GM19395 (cell line): ENCODE measurements around the gene CASTOR1.
"Not testable (repeated sequence)": the region's sequence is repeated elsewhere in the genome, so short reads cannot be mapped to it uniquely, and the experiment has no call there.

Experiments
- ATAC-seq: cut with Tn5 transposase; IDR thresholded peaks from one replicate; pipeline ENCODE4 v1.9.1; 2021; ENCODE audit warnings: mild to moderate bottlenecking, moderate library complexity; ENCODE audit not compliant: unreplicated experiment

The CASTOR1 gene

GRCh38 chr22:30289141-30289979 is at the start of gene CASTOR1:
TSS of gene CASTOR1 (minus strand) at chr22:30289505. CDS start at chr22:30289497, 8 bp downstream.
- ATAC-seq = peak; percentile 69

DNA sequence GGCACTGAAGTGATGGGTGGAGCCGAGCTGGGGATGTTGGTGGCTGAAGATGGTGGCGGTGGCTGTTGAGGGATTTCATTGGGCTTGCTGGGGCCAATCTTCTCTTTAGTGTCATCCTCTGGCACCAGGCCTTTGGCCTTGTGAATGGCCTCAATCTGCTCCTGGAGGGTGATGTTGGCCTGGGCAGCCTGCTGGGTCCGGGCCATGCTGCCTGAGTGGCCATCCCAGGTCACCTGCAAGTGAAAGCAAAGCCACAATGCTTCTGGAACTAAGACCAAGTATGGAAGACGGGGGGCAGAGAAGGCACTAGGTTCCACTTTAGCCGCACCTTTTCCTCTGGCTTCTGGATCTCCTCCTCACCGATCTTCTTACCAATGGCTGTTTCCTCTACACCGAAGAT is 49.5 kb upstream of the CASTOR1 start:
- ATAC-seq = no peak

- not testable (repeated sequence) for ATAC-seq
Observed at GRCh38 chr22:30338341-30338740, 49.0 kb upstream of the CASTOR1 start.

DNA sequence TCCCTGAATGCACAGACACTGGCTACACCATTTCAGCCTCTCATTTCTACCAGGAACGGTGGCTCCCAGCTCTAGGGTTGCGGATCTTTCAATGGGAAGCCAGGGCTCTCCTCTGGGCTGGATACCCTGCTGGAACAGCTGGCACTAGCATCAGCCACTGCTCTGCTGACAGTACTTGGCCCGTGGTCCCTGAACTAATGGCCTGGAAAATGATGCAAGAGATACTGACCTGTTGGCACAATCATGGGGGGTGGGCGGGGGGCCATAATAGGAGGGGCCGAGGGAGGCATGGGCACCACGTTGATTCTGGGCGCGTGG is 48.1 kb upstream of the CASTOR1 start:
- no peak for ATAC-seq

- ATAC-seq = no peak
Observed at GRCh38 chr22:30336752-30337460, 47.6 kb upstream of the CASTOR1 start.

DNA sequence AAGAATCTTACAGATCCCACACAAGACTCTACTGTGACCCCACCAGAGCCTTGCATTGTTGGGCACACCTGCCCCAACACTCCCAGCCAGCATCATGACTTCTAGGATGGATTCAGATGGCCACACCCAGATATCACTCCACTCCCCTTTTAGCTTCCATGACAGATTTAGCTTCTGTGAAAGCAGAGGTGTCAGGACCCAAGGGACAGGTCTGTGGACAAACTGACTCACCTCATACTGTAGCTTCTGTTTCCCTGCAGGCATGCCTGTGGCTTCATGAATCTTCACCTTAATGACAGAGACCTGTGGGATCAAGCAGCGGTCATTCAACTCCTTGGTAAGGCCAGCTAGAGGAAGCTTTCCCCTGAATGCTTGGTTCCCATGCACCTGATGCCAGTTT is 45.9 kb upstream of the CASTOR1 start:
- ATAC-seq = no peak

- no peak for ATAC-seq
Observed at GRCh38 chr22:30334646-30335045, 45.3 kb upstream of the CASTOR1 start.

GRCh38 chr22:30333707-30334087 is 44.4 kb upstream of the CASTOR1 start:
- ATAC-seq = no peak

DNA sequence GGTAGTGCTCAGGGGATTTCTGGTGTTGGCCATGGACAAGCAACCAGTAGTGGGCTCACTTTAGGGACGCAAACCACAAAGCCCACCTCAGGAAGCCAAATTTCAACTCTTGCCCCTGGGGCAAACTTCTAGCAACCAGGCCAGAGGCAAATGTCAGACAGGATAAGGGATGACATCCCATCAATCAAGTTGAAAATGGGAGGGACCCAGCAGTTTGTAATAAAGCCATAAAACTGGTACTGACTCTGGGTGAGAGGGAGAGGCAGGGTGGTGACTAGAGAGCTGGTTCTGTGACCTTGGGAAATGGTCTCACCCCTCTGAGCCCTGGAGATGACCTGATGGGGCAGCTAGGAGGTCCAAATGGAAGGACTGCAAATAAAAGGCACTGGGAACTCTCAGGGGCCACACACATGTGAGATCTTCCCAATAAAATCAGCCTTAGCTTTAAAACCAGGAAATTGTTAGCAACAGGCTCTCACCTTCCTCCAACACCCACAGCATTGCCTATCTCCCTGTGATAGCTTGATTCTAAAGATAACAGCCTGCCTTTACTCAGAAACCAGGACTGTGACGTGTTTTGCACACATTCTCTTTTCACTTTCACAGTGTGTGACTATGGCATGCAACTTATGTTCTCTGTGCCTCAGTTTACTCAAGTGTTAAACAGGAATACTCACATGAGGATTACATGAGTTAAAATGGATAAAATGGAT is 43.8 kb upstream of the CASTOR1 start:
- ATAC-seq = no peak

DNA sequence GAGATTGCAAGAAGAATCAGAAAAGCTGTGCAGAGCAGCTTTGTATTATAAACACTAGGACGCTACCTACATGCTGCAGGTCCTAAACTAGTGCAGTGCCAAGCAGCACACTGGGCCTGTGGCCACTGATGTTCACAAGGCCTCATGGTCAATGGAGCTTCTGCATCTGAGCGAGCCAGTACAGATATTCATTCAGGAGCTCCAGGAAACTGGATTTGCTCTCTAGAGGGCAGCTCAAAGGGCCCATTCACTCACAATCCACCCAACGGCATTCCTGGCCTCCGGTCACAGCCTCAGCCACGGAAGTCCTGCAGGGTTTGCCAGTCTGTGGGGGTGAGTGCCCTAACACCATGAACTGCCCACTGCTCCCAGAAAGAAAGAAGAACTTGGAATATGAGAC is 43.2 kb upstream of the CASTOR1 start:
- no peak for ATAC-seq

DNA sequence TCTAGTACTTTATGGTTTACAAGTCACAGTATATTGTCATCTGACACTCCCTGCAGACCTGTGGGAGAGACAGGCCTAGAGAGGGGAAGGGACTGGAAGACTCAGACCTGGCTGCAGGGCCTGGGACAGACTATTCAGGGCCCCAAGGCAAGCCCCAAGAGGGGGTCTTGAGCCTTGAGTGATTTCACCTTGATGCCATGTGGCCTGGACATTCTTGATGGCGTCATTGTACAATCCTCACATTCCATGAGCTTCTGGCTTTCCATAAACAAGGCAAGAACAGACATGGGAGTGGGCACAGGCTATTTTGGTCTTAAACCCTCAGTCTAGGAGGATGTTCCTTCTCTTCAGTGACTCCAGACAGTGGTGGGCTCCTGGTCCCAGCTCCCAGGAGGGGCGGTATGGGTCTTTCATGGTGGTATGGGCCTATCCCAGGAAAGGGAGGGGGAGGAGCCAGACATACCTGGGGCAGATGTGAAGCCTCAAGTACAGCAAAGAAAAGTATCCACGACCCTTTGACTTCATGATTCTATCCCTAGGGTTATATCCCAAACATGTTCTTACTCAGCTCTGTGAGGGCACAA is 39.3 kb upstream of the CASTOR1 start:
- no peak for ATAC-seq

- ATAC-seq = no peak
Observed at GRCh38 chr22:30327864-30328345, 38.6 kb upstream of the CASTOR1 start.

DNA sequence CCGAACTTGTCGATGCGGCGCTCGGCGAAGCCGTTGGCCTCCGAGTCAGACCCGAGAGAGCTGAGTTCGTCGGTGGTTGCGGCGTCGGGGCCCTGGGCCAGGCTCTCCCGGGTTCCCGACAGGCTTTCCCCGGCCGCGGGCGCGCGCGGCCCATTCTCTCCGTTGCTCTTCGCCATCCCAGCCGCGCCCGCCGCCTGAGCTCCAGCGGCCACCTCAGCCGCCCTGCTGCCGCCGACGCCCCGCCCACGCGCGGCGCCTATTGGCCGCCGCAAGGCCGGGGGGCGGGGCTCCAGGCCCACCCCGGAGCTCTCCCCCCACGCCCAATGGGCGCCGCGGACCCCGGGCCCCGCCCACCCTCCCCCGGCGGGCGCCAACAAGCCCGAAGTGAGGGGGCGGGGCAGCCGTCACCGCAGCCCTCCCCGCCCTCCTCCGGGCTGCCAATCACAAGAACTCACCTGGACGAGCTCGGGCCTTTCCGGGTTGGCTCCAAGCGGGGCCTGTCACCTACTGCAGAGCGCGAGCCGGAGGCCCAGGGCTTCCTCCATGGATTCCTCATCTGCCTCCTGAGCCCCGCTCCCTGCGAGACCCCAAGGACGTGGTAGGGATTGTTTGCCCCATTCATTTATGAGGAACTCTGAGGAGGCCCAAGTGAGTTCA is 37.5 kb upstream of the CASTOR1 start, which contains the start of gene TBC1D10A:
TSS of gene TBC1D10A (minus strand) at position 236 of the 657 bp plus-strand sequence. CDS start at position 176, 60 bp downstream.
- peak; percentile 80 for ATAC-seq

GRCh38 chr22:30326255-30326705 is 37.0 kb upstream of the CASTOR1 start:
- ATAC-seq = peak; percentile 35

DNA sequence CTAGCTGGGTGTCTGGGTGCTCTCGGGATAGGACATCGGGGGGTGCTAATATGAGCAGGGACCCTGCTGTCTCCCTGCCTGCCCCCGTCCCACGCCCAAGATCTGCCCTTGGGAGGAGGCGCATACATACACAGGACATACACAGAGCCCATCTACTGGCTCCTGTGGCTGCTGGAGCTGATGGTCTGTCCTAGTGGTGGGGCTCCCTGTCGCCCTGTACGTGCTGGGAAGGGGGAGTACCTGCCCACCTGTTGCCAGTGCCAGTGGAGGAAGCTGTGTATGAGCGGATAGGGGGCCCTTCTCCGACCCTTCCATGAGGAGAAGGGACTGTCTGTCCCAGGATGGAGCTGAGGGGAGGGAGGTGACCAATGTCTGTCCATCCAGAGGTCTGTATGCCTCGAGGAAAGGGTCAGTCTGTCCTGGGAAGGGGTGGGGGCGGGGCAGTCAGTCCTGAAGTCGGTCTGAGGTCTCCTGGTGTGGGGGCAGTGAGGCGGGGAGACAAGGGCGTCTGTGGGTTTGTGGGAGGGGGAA is 36.5 kb upstream of the CASTOR1 start:
- ATAC-seq = no peak

DNA sequence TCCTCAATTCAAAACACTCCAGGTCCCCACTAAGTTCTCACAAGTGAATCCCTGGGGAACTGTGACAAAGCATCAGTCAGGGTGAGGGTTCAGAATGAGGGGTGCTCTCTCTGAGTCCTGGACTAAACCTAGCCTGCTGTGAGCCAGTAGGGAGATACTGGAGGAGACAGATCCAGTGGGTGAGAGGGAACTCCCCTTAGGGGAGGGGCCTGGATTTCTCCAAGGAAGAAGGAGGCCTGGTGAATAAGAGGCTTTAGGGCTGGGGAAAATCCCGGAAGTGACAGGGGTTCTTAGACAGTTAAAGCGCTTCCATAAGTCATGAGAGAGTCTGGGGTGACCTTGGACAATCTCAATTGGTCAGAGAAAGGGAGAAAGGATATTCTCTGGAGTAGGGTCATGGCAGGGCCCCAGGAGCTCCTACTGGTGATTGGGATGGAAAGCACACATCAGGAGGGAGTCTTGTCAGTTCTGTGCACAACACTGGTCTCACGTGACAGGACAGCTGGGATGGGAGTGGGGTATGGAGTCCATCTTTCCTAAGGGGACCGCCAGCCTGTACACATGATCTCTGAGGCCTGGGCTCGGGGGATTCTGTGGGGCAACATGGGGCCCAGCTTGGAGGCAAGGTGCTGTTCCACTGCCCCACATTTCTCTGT is 35.9 kb upstream of the CASTOR1 start:
- no peak for ATAC-seq

- ATAC-seq = no peak
Observed at GRCh38 chr22:30324014-30324730, 34.9 kb upstream of the CASTOR1 start.

DNA sequence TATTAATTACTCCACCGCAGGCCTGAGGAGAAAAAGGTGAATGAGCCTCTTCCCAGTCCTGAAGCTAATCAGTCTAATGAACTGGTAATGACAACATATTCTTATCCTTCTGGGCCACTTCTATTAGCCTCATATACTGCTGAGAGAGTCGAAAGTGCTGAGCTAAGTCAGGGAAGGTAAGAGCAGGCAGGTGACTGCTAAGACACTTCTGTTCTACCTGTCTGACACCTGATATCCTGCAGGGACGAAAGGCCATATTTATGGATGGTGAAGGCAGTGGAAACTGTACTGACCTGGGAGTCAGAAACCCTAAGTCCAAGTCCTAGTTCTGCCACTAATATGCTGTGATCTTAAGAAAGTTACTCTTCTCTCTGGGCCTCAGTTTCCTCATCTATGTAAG is 33.9 kb upstream of the CASTOR1 start:
- no peak for ATAC-seq

DNA sequence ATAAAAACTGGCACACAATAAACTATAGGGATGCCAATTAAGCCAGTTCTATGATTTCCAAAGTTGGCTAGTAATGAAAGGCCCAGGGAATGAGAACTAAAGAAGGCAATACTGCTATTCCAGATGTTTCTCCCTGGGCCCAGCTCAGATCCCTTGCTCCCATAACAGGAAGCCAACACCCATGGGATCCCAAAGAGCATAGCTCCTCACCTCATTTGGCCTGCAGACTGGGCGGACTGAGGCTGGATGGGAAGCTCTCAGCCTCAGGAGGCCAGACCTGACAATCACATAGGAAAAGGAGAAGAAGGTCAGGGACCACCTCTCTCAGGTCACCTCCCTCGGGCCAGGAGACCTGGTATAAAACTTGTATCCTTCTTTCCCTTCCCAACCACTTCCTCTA is 32.2 kb upstream of the CASTOR1 start:
- no peak for ATAC-seq
